Neuronal stem cell (in vitro differentiated cells): ENCODE data around the gene KATNAL1.

Experiments
- DNase-seq: peaks from one replicate; pipeline ENCODE4 v3.0.0-alpha.2; 2013; ENCODE audit warnings: low spot score
- H2AFZ ChIP-seq: one replicate; pipeline ENCODE4 v1.6.1; 2013; ENCODE audit warnings: mild to moderate bottlenecking, low read length, inconsistent platforms
- H2AK5ac ChIP-seq: 2 replicates; pipeline ENCODE4 v1.6.1; 2013; ENCODE audit warnings: low read depth, mild to moderate bottlenecking, inconsistent platforms, low read length, moderate library complexity, mixed read lengths
- H2BK120ac ChIP-seq: 2 replicates; pipeline ENCODE4 v1.6.1; 2013; ENCODE audit warnings: low read depth, mild to moderate bottlenecking, inconsistent platforms, low read length, moderate library complexity, mixed read lengths
- H2BK12ac ChIP-seq: one replicate; pipeline ENCODE4 v1.6.1; 2013; ENCODE audit warnings: low read length, inconsistent platforms
- H2BK15ac ChIP-seq: 2 replicates; pipeline ENCODE4 v1.6.1; 2013; ENCODE audit warnings: mild to moderate bottlenecking, low read length, inconsistent platforms, mixed read lengths
- H2BK5ac ChIP-seq: one replicate; pipeline ENCODE4 v1.6.1; 2013; ENCODE audit warnings: inconsistent platforms, mild to moderate bottlenecking, low read length, moderate library complexity
- H3K14ac ChIP-seq: one replicate; pipeline ENCODE4 v1.6.1; 2013; ENCODE audit warnings: low read length, inconsistent platforms
- H3K18ac ChIP-seq: 2 replicates; pipeline ENCODE4 v1.6.1; 2013; ENCODE audit warnings: low read length, inconsistent platforms
- H3K23ac ChIP-seq: 2 replicates; pipeline ENCODE4 v1.6.1; 2013; ENCODE audit warnings: low read depth, mild to moderate bottlenecking, mixed read lengths, low read length, inconsistent platforms; ENCODE audit not compliant: poor library complexity
- H3K27ac ChIP-seq: replicated peaks from 3 replicates; pipeline ENCODE4 v1.5.1; 2013; ENCODE audit warnings: low read length, inconsistent platforms
- H3K27me3 ChIP-seq, 3 experiments: 2 replicates each; pipeline ENCODE4 v1.6.1; 2013; ENCODE audit warnings: low read length in 3 of 3, mild to moderate bottlenecking in 2 of 3, inconsistent platforms in 1 of 3, low read depth in 1 of 3, mixed read lengths in 1 of 3, moderate library complexity in 1 of 3; ENCODE audit not compliant: control insufficient read depth in 3 of 3, insufficient read depth in 3 of 3
- H3K36me3 ChIP-seq, 2 donors: replicated peaks in 1 of 2; 2 replicates each; pipeline ENCODE4 v1.6.1; 2013; ENCODE audit warnings: low read length in 2 of 2; ENCODE audit not compliant: control insufficient read depth in 2 of 2, insufficient read depth in 2 of 2
- H3K4ac ChIP-seq: 2 replicates; pipeline ENCODE4 v1.6.1; 2013; ENCODE audit warnings: inconsistent platforms, mild to moderate bottlenecking, low read length, moderate library complexity
- H3K4me1 ChIP-seq, 2 donors: 1 replicate in 1 of 2; 2 replicates in 1 of 2; pipeline ENCODE4 v1.6.1; 2013; ENCODE audit warnings: low read length in 2 of 2, low read depth in 1 of 2; ENCODE audit not compliant: control insufficient read depth in 2 of 2, insufficient read depth in 1 of 2
- H3K4me2 ChIP-seq: one replicate; pipeline ENCODE4 v1.6.1; 2013; ENCODE audit warnings: mild to moderate bottlenecking, low read length, inconsistent platforms; ENCODE audit not compliant: insufficient read depth, poor library complexity, severe bottlenecking
- H3K4me3 ChIP-seq, 2 donors: 2 replicates each; pipeline ENCODE4 v1.5.1; 2013; ENCODE audit warnings: low read length in 2 of 2, mild to moderate bottlenecking in 2 of 2, inconsistent platforms in 1 of 2, moderate library complexity in 1 of 2
- H3K79me1 ChIP-seq: one replicate; pipeline ENCODE4 v1.6.1; 2013; ENCODE audit warnings: low read depth, mild to moderate bottlenecking, inconsistent platforms, low read length, moderate library complexity
- H3K9ac ChIP-seq: one replicate; pipeline ENCODE4 v1.6.1; 2013; ENCODE audit warnings: mild to moderate bottlenecking, low read depth, low read length, inconsistent platforms; ENCODE audit not compliant: poor library complexity
- H3K9me3 ChIP-seq, 2 donors: replicated peaks in 1 of 2; 2 replicates each; pipeline versions ENCODE3 to v1.6.1; 2013; ENCODE audit warnings: low read length in 2 of 2, mild to moderate bottlenecking in 2 of 2, inconsistent platforms in 1 of 2, low read depth in 1 of 2, mixed read lengths in 1 of 2, moderate library complexity in 1 of 2; ENCODE audit not compliant: control insufficient read depth in 2 of 2, insufficient read depth in 1 of 2
- H4K8ac ChIP-seq: one replicate; pipeline ENCODE4 v1.6.1; 2013; ENCODE audit warnings: low read depth, mild to moderate bottlenecking, inconsistent platforms, low read length, moderate library complexity
- H4K91ac ChIP-seq: one replicate; pipeline ENCODE4 v1.6.1; 2013; ENCODE audit warnings: low read length, low read depth, mild to moderate bottlenecking, inconsistent platforms; ENCODE audit not compliant: poor library complexity
- WGBS, 2 donors: extraction: QIAGEN DNeasy Blood & Tissue Kit; methylation state at CpG; one replicate each; pipeline ENCODE4 v1.1.7; 2013; ENCODE audit warnings: missing lambda C conversion rate in 2 of 2, mixed read lengths in 1 of 2; ENCODE audit not compliant: insufficient read length in 2 of 2, insufficient replicate concordance in 1 of 2; ENCODE audit errors: extremely low coverage in 2 of 2; 5-methylcytosine and 5-hydroxymethylcytosine counted together

The KATNAL1 gene

DNA sequence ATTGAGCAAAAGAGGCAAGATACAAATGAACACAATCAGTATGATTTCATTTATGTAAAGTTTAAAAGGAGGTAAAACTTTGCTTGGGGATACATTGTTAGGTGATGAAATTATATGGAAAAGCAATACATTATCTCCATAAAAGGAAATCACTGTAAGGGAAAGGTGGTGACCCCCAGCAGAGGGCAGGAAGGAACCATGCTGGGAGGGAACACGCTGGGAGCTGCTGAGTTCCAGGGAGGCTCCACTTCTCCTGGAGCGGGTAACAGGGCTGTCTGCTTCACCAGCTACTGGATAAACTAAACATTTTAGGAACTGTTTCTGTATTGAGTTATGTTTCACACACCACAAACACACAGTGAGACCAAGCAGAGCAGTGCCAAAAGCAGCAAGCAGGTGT is 91.2 kb downstream of the KATNAL1 start:
- H3K23ac ChIP-seq, result no peak overlapping the region
- WGBS, 2 donors, result no CpG with 5 or more reads among the region's 2 CpGs
- H3K9ac ChIP-seq, result no peak overlapping the region
- no peak overlapping the region for H3K14ac ChIP-seq
- H3K36me3 ChIP-seq, result peaks cover 0 to 10% of the 10 kb centered on the region in 2 donors
- H3K4me3 ChIP-seq, result no peak overlapping the region
- no peaks in the 10 kb centered on the region for H3K79me1 ChIP-seq
- H2BK5ac ChIP-seq, result no peak overlapping the region
- no peaks in the 10 kb centered on the region for H3K27me3 ChIP-seq
- no peak overlapping the region for H3K4me2 ChIP-seq
- no peak overlapping the region for H2BK120ac ChIP-seq
- no peak overlapping the region for H2AFZ ChIP-seq
- no peak overlapping the region for H4K8ac ChIP-seq
- peaks cover 0 to 2% of the 10 kb centered on the region in 2 donors for H3K9me3 ChIP-seq
- no peak overlapping the region for H4K91ac ChIP-seq
- H3K18ac ChIP-seq, result no peak overlapping the region
- H2AK5ac ChIP-seq, result no peak overlapping the region
- H2BK15ac ChIP-seq, result no peak overlapping the region
- DNase-seq, result no peak
- H3K4me1 ChIP-seq, result peaks cover 0 to 4% of the 10 kb centered on the region in 2 donors
- no peak overlapping the region for H3K27ac ChIP-seq
- no peak overlapping the region for H2BK12ac ChIP-seq
- no peak overlapping the region for H3K4ac ChIP-seq

DNA sequence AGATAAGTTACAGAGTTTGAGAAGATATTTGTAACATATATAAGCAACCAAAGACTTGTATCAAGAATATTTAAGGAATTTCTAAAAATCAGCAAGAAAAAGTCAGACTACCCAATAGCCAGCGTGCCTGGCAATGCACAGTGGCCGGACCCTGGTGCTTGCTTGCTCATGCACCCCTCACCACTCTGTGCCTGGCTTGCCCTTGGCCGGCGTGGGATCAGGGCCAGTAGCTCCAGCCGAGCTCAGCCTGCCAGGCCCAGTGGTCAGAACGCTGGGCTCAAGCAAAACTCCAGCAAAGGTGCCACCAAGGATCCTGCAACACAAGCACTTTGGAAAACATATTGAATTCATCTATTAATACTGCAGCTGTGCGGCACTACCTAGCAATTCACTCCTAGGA is 95.1 kb downstream of the KATNAL1 start:
- no peaks in the 10 kb centered on the region for H3K79me1 ChIP-seq
- WGBS, 2 donors, result no CpG with 5 or more reads among the region's 7 CpGs
- no peak overlapping the region for H3K27ac ChIP-seq
- no peak overlapping the region for H3K4ac ChIP-seq
- DNase-seq, result no peak
- no peak overlapping the region for H2AFZ ChIP-seq
- no peak overlapping the region for H3K23ac ChIP-seq
- no peak overlapping the region for H3K4me3 ChIP-seq
- H2BK15ac ChIP-seq, result no peak overlapping the region
- no peak overlapping the region for H3K4me2 ChIP-seq
- no peak overlapping the region for H2AK5ac ChIP-seq
- no peak overlapping the region for H2BK12ac ChIP-seq
- peak overlapping the region; percentile 97 for H4K8ac ChIP-seq
- H3K36me3 ChIP-seq, result peaks cover 0 to 26% of the 10 kb centered on the region in 2 donors
- no peak overlapping the region for H3K9ac ChIP-seq
- no peak overlapping the region for H4K91ac ChIP-seq
- H2BK5ac ChIP-seq, result no peak overlapping the region
- peak overlapping the region; percentile 63 for H3K14ac ChIP-seq
- peak overlapping the region; percentile 81 for H3K18ac ChIP-seq
- peaks cover 0 to 2% of the 10 kb centered on the region in 2 donors for H3K9me3 ChIP-seq
- no peaks in the 10 kb centered on the region for H3K27me3 ChIP-seq
- H3K4me1 ChIP-seq, result peaks cover 0 to 4% of the 10 kb centered on the region in 2 donors
- H2BK120ac ChIP-seq, result no peak overlapping the region

DNA sequence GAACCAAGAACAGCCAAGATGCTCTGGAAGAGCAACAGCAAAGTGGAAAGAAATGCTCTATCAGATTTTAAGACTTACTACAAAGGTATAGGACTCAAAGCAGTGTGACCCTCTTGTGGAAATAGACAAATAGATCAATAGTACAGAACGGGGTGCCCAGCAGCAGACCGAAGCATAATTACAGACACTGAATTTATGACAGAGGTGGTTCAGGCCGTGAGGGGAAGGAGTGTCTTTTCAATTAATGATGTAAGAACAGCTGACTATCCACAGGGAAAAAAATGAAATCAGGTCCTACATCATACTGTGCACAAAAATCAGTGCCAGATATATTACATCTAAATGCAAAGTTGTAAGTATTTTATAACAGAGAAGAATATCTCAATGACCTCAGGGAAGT is 95.6 kb downstream of the KATNAL1 start:
- DNase-seq, result no peak
- peaks cover 0 to 29% of the 10 kb centered on the region in 2 donors for H3K36me3 ChIP-seq
- no peak overlapping the region for H3K18ac ChIP-seq
- peaks cover 0 to 4% of the 10 kb centered on the region in 2 donors for H3K4me1 ChIP-seq
- H2BK5ac ChIP-seq, result no peak overlapping the region
- no peak overlapping the region for H3K23ac ChIP-seq
- no peak overlapping the region for H2AFZ ChIP-seq
- peaks cover 0 to 2% of the 10 kb centered on the region in 2 donors for H3K9me3 ChIP-seq
- no CpG with 5 or more reads among the region's 3 CpGs for WGBS, 2 donors
- H3K27me3 ChIP-seq, result no peaks in the 10 kb centered on the region
- H3K79me1 ChIP-seq, result no peaks in the 10 kb centered on the region
- H4K91ac ChIP-seq, result no peak overlapping the region
- no peak overlapping the region for H2BK12ac ChIP-seq
- H4K8ac ChIP-seq, result no peak overlapping the region
- H3K14ac ChIP-seq, result no peak overlapping the region
- no peak overlapping the region for H2BK120ac ChIP-seq
- no peak overlapping the region for H3K27ac ChIP-seq
- no peak overlapping the region for H3K4ac ChIP-seq
- no peak overlapping the region for H3K9ac ChIP-seq
- no peak overlapping the region for H2BK15ac ChIP-seq
- H2AK5ac ChIP-seq, result no peak overlapping the region
- H3K4me3 ChIP-seq, result no peak overlapping the region
- H3K4me2 ChIP-seq, result no peak overlapping the region

DNA sequence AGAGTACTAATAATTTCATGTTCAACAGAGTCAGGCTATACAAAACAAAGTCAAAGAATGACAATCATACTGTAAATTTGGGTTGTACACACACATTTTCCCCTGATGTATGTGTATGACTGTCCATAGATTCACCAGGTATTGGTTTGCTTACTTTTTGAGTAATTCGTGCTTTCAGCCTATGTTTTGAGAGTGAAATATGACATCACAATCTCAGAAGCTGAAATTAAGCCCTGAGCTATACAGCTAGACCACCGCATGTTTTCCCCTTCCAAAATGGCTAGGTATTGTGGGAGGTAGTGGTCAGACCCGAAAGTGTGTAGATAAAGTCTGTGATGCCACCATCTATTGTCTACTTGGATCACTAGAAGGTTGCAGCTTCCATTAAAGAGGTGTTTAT is 102.8 kb downstream of the KATNAL1 start:
- Histone ChIP-seq H3K14ac (no peak overlapping the region), H3K79me1 (no peaks in the 10 kb centered on the region), H3K4me3 (no peak overlapping the region), H2BK120ac (no peak overlapping the region), H4K8ac (no peak overlapping the region), H4K91ac (no peak overlapping the region), H2AK5ac (no peak overlapping the region), H2BK12ac (no peak overlapping the region), H3K4ac (no peak overlapping the region), H3K4me1 (no peaks in the 10 kb centered on the region), H3K4me2 (no peak overlapping the region), H3K36me3 (peaks cover 0 to 24% of the 10 kb centered on the region in 2 donors), H3K9me3 (no peaks in the 10 kb centered on the region), H3K27ac (no peak overlapping the region), H3K23ac (no peak overlapping the region), H2BK5ac (no peak overlapping the region), H2AFZ (no peak overlapping the region), H3K18ac (no peak overlapping the region), H3K9ac (no peak overlapping the region), H3K27me3 (no peaks in the 10 kb centered on the region), H2BK15ac (no peak overlapping the region)
- no peak for DNase-seq
- WGBS, 2 donors, result no CpG with 5 or more reads among the region's 3 CpGs
